Activated T-helper 1 cell treated with anti-CD3 and anti-CD28 coated beads, Interleukin-2, amount 50 U/mL, for 16 hours (primary cell): Measurements from ENCODE around the gene PLA1A.

Experiments used
- DNase-seq, 2 donors: peaks; one replicate each; pipeline ENCODE4 v3.0.0-alpha.2; 2020; ENCODE audit warnings: low read depth in 1 of 2, low spot score in 1 of 2

Gene PLA1A

DNA sequence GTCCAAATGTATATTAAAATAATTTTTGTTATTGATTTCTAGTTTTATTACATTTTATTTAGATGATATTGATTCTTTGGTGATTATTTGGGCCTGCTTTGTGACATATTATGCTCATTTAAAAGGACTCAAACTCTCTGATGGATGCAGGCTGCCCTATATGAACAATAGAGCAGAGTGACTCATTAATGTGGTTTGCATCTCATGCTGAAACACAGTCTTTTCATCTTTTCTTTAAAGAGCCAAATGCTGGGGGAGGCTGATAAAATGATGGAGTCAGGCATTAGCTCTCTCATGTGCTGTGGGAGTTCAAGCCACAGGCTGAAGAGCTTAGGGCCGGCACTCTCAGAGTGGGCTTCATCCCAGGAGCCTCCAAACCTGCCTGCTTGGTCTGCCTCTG lies 7.2 kb downstream of the PLA1A start:
- no peak for DNase-seq

DNA sequence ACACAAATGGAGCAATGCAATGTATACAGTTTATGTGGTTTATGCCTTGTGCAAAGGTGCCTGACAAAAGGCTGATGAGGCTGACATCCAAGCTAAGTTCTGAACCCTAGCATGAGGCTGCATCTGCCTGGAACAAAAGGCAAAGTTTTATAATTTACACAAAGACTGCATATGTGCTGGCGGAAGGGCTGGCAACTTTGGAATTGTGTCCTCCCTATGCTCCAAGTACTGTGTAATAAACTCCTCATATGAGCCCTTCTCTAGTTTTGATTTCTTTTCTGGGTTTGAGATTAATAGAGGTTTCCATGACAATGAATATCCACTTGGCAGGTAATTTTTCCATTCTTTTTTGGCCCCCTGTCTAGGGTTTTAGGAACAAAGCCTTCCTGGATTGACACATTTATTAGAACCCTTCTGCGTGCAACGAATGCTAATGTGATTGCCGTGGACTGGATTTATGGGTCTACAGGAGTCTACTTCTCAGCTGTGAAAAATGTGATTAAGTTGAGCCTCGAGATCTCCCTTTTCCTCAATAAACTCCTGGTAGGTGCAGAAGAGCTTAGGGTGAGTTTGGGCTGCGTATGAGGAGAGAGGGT lies 10.8 kb downstream of the PLA1A start:
- DNase-seq = no peak

DNA sequence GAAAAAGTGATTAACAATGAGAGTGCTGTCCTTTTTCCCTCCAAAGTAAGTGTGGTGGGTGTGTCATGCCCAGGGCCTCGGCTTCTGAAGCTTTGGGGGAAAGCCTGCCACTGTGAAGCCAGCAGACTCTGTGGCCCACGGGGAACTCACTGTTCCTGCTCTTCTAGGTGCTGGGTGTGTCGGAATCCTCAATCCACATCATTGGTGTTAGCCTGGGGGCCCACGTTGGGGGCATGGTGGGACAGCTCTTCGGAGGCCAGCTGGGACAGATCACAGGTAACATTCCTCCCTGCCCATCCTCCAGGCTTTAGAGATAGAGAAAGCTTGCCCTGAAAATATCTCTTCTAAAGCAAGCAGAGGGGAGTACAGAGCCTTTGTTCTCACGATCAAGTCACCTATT lies 11.6 kb downstream of the PLA1A start:
- no peak for DNase-seq

DNA sequence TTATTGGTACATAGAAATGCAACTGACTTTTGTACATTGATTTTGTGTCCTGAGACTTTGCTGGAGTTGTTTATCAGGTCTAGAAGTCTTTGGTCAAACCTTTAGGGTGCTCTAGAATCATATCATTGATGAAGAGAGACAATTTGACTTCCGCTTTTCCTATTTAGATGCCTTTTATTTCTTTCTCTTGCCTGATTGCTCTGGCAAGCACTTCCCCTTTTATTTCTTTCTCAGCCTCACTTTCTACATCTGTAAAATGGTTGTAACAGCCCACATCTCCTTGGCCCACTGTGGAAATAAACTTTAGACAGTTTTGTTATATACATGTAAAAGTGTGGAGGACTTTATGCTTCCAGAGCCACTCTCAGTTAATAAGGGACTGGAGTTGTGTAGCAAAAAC lies 14.0 kb downstream of the PLA1A start:
- DNase-seq = no peak

DNA sequence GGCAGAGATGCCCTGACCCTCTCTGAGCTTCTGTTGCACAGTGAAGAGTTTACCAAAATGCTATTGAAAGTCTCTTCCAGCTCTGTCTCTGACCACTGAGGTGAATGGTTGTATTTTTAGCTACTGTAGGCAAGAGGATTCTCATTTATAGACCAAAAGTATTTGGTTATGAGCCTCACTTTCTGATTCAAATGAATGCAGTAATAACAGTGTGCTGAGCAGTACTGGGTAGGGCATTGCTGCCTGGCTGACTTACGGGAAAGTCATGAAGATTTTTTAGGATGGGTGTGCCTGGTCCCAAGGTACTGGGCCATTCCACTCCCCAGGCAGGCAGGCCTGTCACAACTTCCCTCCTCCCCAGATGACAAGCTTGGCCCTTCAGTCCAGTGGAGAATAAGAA lies 15.5 kb downstream of the PLA1A start:
- no peak for DNase-seq

DNA sequence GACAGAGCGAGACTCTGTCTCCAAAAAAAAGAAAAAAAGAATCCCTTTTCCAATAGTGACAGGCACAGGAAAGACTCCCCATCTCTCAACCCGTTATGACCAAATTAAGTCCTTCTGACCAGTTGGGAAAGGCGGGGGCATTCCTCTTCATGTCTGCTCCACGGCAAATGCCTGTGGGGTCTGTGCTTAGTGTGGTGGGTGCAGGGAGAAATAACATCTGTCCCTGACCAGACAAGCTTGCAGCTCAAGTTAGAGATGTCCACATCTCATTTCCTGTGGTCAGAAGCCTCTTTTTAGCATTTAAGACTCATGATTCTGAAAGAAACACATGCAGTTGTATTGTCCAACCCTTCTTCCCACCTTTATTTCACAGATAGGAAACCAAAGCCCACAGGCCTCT lies 16.2 kb downstream of the PLA1A start:
- DNase-seq = no peak

DNA sequence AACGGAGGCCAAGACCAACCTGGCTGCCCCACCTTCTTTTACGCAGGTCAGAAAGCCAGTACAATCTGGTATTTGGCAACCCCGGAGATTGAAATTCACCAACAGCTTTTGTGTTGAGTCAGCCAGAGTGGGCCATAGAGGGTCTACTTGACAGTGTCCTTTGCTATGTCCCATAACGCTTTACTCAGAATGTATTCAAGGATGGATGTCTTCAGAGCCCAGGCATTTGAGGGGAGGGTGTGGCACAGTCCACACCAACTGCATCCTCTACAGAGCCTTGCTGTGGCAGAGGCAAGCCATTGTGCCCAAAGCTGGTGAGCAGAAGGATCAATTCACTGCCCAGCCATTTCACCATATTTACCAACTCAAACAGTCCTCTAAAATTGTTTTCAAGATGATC lies 18.4 kb downstream of the PLA1A start:
- DNase-seq = no peak

DNA sequence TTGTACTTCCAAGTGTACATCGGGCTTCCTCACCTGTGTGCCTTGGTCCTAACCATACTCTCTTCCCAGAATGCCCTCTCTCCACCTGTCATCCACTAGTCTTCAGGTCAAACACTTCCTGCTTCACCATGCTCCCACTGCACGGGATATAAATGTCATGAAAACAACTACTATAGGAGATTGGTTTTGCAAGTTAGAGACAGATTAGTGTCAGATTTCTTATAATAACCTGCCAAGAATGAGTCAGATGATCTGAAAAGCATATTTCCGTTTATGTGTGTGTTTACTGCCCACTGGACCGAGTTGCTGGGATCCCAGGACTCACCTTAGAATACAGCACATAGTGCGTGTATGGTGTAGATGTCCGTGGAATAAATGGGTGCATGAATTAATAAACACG lies 21.4 kb downstream of the PLA1A start:
- DNase-seq = no peak

DNA sequence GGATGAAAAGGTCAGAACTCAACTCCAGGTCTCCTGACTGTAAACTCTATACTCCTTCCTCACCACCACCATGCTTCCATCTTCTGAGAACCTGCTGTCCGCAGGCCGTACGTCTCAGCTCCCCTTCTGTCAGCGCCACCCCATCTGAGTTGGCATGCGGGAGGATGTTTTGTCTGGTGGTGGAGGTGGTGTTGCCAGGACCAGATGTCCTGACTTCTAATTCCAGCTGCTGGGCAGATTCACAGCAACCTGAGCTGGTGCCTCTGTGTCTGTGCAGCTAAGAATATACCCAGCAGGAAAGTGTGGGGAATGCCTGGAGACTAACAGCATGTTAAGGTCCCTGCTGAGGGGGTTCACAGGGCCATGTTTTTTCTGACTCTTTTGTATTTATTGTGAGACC lies 23.2 kb downstream of the PLA1A start:
- DNase-seq = no peak

DNA sequence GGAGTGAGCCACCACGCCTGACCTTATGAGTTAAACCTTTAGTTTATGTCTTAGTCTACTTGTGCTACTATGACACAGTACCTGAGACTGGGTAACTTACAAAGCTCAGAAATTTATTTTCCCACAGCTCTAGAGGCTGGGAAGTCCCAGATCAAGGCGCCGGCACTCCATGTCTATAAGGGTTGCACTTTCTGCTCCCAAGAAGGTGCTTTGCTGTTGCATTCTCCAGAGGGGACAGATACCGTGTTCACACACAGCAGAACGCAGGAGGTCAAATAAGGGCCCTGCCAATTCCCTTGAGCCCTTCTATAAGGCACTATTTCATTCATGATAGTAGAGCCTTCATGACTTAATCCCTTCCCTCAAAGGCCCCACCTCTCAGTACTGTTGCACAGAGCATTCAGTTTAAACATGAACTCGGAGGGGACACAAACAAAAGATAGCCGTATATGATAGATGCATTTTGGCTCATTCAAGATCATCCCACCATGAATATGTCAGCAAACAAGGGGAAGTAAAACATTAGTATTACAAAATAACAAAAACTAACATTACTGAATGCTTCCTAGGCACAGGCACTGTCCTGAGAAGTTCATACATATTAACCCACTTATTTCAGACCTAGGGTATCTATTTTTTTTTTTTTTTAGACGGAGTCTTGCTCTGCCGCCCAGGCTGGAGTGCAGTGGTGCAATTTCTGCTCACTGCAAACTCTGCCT lies 26.5 kb downstream of the PLA1A start:
- no peak for DNase-seq

DNA sequence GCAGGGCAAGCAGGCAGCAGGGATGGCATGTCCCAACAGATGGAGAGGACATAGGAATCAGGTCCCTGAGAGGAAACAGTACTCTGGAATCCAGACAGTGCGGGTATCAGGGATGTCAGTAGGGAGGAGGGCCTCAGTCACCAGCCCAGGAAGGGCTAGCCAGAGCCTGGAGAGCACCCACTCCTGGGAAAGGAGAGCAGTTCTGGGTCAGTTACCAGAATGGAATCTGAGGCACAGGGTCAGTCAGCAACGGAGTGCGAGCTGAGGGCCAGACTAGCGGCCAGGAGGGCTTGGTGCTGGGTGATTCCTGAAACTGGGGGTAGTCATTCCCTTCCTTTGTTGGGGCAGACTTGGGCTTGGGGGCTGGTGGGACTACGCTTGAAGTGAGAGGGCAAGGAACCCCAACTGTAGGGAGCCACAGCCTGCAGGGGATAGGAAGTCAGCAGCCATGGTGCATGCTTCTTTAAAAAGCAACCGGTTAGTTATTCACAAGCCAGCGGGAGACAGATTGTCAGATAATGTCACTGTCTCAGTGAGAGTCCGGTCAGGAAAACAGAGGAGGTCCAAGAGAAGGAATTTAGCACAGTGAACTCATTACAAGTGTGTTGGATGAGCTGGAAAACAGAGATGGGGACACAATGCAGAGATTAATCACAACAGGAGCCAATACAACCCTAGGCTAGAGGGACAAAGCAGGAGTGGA lies 27.9 kb downstream of the PLA1A start:
- DNase-seq = no peak

DNA sequence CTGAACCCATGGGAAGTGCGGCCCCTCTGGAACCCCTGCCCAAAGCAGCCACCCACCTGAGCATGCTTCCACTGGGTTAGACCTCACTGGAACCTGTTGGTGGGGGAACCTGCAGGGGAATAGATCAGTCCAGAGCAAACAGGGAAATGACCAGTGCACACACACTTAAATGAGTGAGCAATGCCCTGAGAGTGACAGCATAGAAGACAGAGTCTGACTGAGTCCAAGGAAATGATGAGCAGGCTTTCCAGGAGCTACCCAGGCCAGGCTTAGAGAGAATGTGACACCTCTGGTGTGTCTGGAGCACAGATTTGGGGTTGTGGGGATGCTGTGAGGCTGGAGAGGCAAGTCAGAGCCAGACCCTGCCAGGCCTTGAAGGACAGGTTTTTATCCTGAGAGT lies 28.5 kb downstream of the PLA1A start:
- no peak for DNase-seq

DNA sequence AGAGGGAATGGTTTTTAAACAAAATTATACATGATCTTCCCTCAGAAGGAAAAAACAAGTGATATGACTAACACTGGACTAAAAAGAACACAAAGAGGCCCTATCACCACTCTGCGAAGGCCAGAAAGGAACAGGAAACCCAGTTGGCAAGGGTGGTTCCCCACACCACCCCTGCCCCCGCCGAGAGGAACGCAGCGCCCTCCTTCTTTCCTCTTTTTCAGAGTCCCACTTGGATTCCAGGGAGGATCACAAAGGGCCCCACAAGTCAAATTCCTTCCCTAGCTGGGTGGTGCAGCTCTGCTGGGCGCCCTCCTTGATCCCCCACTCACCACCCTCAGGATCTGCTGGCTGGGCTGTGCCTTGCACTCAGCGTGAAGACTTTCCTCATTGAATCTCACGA lies 29.8 kb downstream of the PLA1A start:
- no peak for DNase-seq

DNA sequence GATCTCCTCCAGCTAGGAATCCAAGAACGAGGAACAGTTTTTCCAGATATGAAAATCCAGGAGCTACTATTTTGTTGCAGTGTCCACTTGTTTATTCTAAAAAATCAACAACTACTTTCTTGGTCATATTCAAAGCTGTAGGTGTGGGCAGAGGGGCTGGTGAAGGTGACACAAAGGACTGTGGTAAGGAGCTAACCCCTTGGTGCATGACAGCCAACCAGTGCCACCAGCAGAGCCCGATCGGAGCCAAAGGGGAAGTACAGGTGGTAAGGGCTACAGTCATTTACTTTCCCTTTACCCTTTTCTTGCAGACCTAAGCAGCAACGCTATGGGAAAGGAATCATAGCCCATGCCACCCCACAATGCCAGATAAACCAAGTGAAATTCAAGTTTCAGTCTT lies 30.7 kb downstream of the PLA1A start:
- no peak for DNase-seq

DNA sequence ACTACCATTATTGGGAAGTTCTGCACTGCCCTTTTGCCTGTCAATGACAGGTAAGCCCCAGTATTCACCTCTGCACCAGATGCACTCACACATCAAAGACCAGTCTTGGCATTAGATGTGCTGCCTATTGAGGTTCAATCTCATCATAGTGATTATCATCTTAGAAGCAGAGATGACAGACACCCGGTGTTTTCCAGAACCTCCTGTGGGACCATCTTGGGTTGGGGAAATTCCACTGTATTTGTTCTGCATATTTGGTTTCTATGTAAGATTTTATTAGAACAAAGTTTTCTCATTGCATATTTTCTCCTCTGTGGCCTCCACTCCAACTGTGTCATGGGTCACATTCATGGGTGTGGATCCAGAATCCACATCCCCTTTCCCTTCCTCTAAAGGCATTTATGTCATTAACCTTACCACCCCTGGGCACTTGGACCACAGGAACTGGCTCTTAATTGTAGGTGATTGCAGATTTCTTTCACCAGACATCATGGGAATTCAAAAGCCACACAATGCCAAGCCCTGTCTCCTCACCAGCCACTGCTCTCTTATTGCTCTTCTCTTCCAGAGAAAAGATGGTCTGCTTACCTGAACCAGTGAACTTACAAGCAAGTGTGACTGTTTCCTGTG lies 31.2 kb downstream of the PLA1A start:
- no peak for DNase-seq

DNA sequence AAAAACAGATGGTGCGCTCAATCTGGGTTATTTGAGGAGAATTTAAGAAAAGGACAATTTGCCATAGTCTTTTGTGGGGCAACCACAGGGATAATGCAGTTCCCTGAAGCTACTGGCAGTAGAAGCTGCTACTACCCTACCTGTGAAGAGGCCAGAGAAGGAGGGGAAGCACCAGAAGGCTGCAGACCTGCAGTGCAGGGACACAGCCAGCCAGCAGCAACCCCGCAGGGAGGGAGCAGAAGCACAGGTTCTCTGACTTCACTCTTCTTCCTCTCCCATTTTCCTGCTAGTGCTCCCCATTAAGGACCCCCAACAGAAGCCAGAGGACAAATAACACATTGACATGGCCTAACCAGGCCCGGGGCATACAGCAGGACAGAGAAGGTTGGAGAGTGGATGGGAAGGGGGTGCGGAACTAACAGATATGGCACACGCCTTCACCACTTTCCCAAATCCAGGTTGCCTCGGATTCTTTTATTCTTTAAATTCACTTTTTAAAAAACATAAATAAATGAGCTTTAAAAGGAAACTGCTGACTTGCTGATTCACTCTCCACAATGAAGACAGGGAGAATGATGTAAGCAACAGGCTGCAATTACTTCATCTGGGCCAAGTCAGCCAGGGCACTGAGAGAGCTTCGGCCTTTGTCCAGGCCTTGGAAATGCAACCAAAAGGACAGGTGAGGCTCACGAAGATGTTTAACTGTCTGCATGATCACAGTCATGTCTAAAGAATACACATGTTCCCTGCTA lies 32.6 kb downstream of the PLA1A start:
- no peak for DNase-seq

DNA sequence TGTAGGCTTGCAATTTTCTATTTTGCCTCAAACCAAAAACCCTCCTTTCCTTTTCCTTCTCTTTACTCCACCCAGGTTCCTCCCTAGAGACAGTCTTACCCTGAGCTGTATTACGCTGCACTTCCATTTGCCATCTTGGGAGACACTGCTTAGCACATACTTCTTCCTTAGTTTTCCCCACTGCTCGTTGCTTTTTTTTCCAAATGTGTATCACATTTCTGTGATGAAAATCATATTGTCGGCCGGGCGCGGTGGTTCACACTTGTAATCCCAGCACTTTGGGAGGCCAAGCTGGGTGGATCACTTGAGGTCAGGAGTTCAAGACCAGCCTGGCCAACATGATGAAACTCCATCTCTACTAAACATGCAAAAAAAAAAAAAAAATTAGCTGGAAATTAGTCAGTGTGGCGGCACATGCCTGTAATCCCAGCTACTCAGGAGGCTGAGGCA lies 33.2 kb downstream of the PLA1A start:
- DNase-seq = no peak

DNA sequence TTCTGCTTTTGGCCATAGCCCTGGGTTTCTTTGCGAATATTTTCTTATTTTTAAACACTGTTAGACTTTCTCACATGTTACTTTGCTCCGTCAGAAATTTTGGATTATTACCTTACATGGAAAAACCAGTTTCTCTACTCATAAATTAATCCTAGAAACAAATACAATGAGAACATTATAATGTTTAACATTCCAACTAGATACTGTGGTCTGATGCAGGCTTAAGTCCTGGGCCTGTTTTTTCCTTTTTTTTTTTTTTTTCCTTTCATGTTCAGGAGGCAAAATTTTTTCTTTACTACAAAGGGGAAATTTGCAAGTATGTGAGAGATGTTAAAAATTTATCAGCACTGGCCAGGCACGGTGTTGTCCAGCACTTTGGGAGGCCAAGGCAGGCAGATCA lies 33.8 kb downstream of the PLA1A start:
- DNase-seq = no peak

DNA sequence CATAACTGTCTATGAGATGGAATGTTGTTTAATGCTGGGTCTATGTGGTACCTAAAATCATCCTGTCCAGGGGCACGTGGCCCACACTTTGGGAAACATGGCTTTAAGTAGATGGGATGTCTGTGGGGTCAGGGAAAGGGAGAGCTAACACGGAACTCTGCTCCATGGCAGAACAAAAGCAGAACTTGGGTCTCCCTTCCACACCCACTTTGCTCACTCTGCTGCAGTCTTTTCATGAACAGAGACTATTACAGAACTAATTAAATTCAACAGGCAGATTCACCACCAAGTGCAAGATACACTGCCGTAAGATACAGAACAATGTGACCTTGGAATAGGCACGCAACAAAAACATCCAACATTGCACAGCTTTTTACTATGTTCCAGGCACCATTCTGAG lies 34.5 kb downstream of the PLA1A start:
- no peak for DNase-seq

DNA sequence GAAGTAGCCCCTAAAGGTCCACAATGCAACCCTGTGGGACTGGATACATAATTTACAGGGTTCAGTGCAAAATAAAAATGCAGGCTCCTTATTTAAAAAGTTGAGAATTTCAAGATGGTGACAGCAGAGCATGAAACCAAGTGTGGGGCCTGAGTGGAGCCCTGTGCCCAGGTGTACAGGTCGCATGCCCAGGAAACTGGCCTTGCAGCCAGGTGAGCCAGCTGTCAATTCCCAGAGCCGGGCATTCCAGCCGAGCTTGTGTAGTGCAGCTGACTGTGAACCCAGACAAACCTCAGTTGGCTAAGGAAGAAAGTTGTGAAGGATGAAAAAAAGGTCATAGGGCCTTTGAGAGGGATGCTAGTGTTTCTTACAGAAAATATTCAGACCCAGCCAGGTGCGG lies 35.1 kb downstream of the PLA1A start:
- no peak for DNase-seq

DNA sequence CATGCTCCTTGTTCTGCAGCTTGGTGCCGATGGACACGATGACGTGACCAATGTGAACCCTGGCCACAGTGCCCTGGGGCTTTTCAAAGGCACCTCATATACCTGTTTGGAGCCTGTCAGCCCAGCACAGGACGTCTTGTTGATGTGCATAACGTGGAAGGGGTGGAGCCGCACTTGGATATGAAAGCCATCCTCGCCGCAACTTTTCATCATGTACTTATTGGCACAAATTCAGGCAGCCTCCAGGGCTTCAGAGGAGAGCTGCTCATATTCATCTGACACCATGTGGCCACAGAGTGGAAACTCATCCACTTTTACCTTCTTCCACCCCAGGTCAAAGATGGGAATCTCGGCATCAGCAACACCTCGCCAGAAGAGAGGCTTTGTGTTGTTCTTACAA lies 38.0 kb downstream of the PLA1A start:
- no peak for DNase-seq
